NCI-H82 treated with DMSO at 0.1 percent for 48 hours (cell line): Measurements from ENCODE around the gene ANKRD13A.
"Not testable (repeated sequence)": the region's sequence is repeated elsewhere in the genome, so short reads cannot be mapped to it uniquely, and the experiment has no call there.

ENCODE experiments used
- DNase-seq: peaks from one replicate; lab custom pipeline; 2025; ENCODE audit not compliant: unreplicated experiment; lab: John Stamatoyannopoulos, UW

ANKRD13A gene

GRCh38 chr12:110006115-110006514, 6.9 kb downstream of the ANKRD13A start:
- DNase-seq, result no peak

GRCh38 chr12:110007881-110008280, 8.7 kb downstream of the ANKRD13A start:
- no peak for DNase-seq

- not testable (repeated sequence) for DNase-seq
These were observed 9.6 kb downstream of the ANKRD13A start for GRCh38 chr12:110008681-110009398.

- no peak for DNase-seq
These were observed 11.9 kb downstream of the ANKRD13A start for GRCh38 chr12:110010853-110011723.

DNA sequence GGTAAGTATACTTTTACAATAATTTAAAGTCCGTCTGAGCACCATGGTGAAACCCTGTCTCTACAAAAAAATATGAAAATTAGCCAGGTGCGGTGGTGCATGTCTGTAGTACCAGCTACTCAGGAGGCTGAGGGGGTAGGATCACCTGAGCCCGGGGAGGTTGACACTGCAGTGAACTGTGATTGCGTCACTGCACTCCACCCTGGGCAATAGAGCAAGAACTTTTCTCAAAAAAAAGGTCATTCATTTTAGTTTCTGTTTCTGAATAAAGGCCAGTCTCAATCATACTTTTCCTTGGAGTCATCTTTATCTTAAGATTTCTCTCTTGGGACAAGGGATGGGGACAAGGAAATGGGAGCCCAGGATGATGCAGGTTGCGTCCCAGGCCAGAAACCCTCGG, 12.9 kb downstream of the ANKRD13A start:
- no peak for DNase-seq

DNA sequence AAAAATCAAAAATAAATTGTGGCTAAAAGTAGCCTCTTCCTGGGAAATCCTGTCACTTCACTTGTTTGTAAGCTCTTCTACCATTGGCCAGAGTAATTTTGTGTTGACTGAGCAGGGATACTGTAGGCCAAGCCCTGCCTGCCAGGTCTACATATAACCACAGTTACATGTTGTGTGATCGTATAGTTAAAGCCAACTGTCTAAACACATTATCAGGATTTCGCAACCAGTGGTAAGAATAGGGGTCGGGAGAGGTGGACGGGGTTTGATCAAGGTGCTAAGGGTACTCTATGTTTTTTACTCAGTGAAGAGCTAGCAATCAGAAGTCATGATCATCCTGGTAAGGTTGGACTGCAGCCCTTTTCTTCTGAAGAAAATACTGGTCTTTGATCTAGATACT, 13.4 kb downstream of the ANKRD13A start:
- DNase-seq, result no peak

DNA sequence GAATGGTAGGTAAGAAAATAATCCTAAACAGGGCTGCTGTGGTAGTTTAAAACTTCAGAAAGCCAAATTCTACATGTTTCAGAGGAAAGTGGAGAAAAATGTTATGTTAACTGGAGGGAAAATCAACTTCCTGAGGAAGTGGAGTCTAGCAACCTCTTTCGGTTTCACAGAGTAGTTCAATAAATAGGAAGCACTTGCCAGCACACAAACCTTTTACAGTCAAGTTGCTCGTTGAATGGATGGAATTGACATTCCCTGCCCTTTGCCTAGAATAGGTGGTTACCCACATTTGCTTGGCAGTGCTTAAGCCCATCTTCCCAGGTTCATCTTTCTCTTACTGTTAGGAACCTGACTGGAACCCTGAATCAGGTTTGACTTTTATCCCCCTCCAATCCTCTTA, 15.9 kb downstream of the ANKRD13A start:
- DNase-seq, result no peak

- DNase-seq, result no peak
These were observed 21.7 kb downstream of the ANKRD13A start for GRCh38 chr12:110020956-110021355.

GRCh38 chr12:110023059-110023980, 24.1 kb downstream of the ANKRD13A start:
- peak; percentile 69 for DNase-seq

GRCh38 chr12:110024051-110024450, 24.8 kb downstream of the ANKRD13A start:
- no peak for DNase-seq

GRCh38 chr12:110028323-110028722, 29.1 kb downstream of the ANKRD13A start:
- DNase-seq, result no peak

DNA sequence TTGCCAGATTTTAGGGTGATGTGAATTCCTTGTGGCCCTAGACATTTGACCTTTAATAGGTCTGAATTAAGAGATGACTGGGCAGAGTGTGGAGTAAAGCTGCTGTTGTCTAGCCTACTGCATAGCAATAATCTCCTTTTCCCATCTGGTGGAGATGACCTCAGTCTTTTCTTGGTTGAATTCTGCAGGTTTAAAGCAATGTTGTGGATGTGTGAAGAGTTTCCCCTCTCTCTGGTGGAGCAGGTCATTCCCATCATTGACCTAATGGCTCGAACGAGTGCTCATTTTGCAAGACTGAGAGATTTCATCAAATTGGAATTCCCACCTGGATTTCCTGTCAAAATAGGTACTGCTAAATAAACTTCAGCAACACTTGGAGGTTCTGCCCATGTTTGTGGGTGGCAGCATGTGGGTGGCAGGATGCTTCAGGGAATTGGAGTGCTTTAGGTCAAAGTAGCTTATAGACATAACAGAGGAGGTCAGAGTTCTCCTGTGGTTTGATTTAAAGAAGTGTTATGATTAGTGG, 30.1 kb downstream of the ANKRD13A start:
- no peak for DNase-seq

GRCh38 chr12:110033888-110034287, 34.7 kb downstream of the ANKRD13A start:
- no peak for DNase-seq

DNA sequence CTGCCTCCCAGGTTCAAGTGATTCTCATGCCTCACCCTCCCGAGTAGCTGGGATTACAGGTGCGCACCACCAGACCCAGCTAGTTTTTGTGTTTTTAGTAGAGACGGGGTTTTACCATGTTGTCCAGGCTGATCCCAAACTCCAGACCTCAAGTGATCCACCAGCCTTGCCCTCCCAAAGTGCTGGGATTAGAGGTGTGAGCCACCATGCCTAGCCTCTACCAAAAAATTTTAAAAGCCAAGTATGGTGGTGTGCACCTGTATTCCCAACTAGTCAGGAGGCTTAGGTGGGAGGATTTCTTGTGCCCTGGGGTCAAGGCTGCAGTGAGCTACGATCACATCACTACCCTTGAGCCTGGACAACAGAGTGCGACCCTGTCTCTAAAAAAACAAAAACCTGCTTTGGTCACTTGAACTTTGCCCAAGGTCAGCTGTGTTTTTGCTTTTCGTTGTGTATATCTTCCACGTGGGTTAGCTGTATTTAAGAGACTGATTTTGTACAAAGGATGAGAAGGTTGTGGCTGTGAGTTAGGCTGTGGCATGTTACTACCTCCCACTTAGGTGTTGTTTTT, 36.4 kb downstream of the ANKRD13A start:
- DNase-seq, result no peak

GRCh38 chr12:110037315-110037714, 38.1 kb downstream of the ANKRD13A start:
- no peak for DNase-seq

DNA sequence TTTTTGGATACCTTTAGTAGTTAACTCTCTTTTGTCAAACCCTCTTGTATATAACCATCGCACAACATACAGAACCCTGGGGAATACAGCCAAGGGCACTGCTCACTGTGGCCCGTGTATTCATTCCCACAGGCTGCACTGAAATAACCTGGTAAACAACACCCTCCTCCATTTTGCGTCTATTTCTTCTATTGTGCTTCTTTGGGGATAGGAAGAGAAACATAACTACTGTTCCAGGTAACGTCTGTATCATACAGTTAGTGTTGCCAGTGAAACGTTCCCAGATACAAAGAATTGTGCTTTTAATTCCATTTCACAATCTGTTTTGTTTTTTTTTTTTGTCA, 39.5 kb downstream of the ANKRD13A start:
- no peak for DNase-seq

DNA sequence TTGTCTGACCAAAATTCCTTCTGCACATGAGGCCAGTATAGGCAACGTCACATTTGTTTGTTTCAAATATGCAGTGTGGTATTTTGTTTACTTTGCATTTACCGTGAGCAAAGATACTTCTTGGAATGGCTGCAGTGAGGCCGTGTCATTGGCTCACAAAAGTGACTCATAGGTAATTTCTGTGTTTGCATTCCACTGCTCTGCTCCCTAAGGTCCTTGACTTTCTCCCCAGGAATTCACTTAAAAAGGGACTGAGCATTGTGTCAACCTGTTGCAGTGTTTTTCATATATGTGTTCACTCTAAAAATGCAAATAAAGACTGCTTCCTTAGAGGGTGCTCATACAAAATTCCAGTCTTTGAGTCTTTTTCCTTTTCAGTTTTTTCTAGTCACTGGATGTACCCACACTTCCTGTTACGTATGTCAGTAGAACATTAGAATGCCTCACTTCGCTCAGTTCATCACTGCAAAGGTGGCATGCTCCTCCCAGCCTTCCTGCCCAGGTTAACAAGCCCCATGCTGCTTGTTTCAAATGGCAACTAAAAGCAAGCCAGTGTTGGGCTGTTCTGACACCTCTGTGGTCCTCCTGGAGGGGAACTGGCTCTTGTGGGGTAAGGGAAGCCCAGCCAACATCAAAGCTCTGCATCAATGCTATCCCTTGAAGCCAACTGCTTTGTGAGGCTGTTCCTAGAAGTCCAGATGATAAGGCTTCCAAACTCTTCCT, 40.0 kb downstream of the ANKRD13A start:
- DNase-seq, result no peak

DNA sequence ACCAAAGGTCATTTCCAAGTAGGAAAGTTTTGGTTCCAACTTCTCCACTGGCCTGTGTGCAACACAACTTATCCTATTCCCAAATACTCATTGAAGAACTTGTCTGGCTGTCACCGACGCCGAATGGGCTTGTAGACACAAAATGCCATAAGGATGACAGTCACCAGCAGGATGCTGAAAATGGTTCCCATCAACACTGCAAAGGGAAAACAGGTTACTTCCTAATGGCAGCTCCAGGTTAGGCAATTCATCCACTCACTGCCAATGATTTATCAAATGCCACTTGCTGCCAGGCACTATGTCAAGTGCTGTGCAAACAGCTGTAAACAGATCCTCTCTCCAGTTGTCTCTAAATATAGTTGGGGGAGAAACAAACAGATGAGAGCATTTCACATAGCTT, 43.0 kb downstream of the ANKRD13A start:
- DNase-seq, result no peak

- no peak for DNase-seq
These were observed 47.4 kb downstream of the ANKRD13A start for GRCh38 chr12:110046451-110047187.
